GM19193 (cell line): ENCODE measurements around the gene RTN4RL2.

Experiments
- POLR2A ChIP-seq: IDR thresholded peaks from 4 replicates; pipeline ENCODE4 v1.6.1; 2011; ENCODE audit not compliant: insufficient read depth, insufficient read length; ENCODE audit errors: extremely low read depth

The RTN4RL2 gene

DNA sequence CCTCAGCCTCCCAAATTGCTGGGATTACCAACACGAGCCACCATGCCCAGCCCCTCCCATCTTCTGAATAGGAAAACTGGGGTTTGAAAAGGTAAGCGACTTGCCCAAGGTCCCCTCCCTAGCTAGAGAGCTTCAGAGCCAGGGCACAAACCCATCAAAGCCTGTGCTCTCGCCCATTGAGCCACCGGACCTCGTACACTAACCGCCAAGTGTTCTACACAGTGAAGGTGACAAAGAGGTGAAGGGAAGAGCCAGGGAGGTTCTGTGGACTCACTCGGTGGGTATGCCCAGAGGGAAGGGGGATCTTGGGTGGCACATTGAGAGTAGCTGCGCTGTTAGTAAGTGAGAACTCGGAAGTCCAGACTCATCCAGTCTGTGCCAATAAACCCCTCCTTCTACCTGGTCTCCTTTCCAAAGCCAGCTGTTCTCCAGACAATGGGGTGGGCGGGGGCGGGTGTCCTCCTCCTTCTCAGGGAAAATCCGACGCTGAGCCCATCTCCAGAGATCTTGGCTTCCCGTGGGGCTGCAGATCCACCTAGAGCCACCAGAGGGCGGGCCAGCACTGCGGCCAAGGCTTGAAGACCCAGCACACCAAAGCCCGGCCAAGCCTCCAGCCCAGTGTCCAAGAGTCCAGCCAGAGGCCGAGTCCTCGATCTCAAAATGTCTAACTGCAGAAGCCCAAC is 3.2 kb upstream of the RTN4RL2 start:
- no peak for TF ChIP-seq POLR2A

DNA sequence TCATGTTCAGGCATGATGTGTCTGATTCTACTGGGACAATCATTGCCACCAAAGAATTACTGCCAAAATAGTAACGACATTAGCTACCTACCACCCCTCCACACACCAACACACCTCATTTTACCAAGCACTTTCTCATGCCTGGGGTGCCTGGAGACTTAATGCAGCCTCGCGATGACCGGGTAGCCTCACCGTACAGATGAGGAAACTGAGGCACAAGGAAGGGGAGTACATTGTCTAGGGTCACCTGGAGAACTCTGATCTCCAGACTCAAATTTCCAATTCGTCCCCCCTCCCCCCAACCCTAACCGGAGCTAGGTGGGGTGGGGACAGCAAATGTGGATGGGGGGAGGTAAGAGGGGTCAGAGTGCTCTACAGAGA is 2.7 kb upstream of the RTN4RL2 start:
- no peak for TF ChIP-seq POLR2A

DNA sequence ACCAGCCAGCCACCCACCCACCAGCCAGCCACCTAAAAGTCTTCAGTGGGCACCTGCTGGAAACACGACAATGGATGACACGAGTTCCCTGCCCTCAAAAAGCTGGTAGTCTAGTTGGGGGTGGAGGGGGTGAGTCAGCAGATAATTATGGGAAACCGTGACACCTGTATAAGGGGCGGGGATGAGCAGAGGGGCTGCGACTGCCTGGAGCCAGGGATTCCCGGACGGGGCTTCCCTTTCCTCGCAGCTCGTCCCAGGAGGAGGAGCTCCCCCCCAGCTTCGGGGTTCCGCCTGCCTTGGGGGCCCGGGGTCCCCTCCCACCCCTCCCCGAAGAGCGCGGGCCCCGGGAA is 2.3 kb upstream of the RTN4RL2 start:
- TF ChIP-seq POLR2A, result no peak

DNA sequence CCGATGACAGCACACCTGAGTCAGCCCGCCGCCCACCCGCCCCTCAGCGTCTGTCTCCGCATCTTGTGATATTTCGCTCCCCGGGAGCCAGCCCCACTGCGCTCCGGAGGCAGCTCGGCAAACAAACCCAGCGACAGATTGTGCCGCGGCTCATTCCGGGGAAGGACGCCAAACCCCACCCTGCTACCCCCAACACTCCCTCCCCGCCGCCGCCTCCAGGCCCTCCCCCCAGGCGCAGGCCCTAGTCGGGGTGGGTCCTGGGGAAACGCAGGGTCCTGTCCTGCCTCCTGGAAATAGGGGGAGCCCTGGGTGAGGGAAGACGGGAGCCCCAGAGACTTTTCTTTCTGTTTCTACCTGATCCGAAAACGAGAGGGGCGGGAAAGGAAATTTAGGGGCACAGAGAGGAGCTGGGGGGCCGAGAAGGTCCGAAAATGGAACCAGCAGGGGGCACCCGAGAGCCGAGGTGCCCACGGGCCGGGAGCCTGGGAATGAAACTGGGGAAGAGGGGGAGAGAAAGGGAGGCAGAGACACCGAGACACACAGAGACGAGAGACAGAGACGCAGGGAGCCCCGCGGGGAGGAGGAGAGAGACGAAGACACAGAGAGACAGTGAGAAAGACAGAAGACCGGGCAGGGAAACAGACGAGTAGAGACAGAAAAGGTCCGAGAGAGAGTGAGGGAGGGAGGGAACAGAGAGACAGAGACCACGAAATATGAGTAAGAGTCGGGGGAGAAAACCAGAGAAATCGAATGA is 1.7 kb upstream of the RTN4RL2 start:
- TF ChIP-seq POLR2A, result no peak

DNA sequence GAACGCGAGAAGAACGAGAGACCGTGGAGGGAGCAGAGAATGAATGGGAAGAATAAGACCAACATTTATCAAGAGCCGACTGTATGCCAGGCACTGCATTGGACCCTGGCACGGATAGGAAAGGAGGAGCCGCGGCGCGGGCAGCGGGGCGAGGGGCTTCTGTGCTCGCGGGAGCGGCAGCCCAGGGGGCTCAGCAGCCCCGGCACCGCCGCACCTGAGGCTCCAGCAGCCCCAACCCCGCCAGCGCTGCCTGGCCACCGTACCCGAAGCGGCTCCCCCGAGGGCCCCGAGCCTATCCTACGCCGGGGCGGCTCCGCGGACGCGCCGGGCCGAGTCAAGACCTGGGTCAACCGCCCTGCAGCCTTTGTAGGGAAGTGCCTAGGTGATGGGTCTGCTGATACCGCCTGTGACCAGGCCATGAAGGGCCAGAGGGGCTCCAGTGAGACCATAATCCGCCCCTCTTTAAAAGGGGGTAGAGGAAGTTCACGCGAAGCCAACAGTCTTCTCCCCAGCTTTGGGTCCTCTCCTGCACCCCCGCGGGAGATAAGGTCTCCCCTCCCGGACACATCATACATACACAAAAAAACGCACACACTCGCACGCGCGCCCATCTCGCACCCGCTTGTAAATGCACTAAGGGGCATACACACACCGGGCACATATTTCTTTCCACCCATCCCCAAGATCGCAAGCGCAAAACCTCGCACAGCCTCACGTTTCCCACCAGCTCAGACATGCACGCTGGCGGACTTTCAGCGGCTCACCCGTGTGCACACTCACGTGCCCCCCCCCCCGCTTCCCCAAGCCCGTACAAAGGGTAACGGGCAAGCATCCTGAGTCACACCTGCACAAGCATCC is 935 bp upstream of the RTN4RL2 start:
- no peak for TF ChIP-seq POLR2A

DNA sequence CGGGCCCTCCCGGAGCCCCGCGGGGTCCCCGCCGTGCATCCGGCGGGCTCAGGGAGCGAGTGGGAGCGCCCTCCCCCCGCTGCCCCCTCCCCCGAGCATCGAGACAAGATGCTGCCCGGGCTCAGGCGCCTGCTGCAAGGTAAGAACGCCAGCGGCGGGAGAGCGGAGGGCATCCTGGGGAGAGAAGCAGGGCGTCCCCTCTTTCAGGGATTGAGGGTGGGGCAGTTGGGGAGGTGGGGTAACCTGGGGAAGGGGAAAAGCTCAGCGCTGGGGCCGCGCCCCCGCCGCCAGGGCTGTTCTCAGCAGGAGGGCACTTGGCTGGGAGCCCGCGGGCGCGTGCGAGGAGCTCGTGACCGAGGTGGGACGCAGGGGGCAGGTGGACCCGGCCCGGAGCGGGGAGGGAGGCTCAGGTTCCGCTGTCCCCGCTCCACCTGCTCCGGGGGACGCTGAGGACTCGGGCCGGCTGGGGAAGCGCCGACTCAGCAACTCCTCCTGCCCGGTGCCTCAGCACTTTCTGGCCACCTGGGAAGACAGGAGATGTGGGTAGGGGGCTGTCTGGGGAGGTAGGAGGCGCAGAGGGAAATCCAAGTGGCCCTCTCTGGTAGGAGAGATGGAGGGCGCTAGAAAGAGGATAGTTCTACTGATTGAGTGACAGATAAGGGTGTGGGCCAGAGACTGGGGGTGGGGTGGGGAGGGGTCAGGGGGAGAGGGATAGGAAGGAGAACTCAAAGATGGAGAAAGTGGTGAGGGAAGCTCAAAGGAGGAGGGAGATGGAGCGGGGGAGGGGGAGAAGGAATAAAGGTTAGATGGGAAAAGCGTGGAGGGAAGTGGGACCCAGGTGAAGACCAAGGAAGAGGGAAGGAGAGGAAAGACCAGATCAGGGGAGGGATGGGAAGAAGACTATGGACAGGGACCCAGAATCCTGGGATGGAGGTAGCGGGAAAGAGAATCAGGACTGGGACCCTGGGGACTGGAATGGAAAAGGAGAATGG is 726 bp downstream of the RTN4RL2 start:
- TF ChIP-seq POLR2A, result no peak

DNA sequence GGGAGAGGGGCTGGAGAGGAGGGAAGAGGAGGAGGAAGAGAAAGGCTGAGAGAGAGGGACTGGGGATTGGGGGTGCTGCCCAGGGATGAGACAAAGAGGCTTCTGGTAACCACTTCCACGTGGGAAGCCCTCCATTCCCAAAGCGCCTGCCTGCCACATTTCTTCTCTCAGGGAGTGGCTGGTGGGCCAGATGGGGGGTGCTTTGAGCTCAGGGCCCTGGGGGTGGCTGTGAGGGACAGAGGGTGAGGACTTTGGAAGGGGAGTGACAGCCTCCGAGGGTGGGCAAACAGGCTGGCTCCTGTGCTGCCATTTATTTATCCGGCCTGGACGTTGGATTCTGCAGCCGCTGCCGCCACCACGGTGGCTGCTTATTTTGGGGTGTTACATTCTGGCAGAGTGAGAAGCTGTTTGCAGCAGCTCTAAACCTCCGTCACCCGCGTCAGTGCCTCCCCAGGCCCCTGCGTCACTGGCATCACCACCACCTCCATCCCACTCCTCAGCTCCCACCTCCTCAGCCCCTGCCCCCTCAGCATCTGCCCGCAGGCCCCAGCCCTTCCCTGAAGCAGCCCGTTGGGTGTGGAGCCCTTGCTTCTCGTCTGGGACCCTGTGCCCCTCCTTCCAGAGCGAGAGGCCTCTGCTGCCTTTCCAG is 1.6 kb downstream of the RTN4RL2 start:
- no peak for TF ChIP-seq POLR2A

DNA sequence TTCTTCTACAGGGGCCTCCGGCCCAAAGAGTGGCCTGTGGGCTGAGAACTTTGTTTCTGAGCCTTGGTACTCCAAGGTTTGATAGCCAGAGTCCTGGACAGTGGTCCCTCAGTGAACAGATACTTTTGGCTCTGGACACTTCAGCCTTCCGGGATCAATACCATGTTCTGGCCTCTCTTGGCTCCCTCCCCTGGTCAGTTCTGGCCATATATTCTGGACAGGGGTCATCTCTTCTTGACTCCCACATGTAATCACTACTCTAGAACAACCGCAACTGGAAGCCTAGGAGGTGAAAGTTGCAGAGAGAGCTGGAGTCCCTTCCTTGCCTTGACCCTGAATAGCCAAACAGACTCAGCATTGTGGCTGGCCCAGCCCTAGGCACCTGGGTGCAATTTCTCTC is 2.3 kb downstream of the RTN4RL2 start:
- no peak for TF ChIP-seq POLR2A

DNA sequence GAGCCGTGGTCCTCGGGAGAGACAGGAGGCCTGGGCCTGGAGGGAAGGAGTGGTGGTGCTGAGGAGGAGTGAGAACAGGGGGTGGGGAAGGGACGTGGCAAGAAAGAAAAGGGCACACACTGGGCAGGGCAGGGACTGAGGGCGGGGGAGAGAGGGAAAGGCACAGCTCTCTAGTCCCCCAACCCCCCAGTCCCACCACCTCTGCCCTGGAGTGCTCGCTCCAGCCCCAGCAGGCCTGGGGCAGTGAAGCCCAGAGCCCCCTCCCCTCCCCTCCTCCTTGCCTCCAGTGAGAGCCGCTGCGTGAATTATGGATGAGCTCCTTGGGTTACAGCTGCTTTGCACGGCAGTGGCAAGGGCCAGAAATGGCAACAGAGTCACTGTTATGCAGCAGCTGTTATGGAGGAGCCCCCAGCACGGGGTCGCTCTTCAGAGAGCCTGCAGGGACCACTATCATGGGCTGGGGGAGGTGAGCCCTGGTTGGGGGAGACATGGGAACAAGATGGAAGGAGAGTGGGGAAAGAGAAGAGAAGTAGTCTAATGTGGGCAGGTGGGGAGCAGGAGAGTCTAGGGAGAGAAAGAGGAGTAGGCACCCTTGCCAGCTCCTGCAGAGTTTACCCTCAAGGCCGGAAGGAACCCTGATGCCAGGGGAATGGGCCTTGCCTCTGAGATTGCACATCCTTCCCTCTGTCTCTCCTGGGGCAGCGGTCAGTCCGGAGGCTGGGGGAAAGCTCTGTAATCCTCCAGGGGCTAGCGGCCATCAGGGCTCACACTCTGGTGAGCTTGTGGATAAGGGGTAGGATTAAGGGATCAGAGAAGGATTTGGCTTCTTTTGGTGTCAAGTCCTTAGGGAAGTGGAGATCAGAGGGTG is 3.6 kb downstream of the RTN4RL2 start:
- TF ChIP-seq POLR2A, result no peak

DNA sequence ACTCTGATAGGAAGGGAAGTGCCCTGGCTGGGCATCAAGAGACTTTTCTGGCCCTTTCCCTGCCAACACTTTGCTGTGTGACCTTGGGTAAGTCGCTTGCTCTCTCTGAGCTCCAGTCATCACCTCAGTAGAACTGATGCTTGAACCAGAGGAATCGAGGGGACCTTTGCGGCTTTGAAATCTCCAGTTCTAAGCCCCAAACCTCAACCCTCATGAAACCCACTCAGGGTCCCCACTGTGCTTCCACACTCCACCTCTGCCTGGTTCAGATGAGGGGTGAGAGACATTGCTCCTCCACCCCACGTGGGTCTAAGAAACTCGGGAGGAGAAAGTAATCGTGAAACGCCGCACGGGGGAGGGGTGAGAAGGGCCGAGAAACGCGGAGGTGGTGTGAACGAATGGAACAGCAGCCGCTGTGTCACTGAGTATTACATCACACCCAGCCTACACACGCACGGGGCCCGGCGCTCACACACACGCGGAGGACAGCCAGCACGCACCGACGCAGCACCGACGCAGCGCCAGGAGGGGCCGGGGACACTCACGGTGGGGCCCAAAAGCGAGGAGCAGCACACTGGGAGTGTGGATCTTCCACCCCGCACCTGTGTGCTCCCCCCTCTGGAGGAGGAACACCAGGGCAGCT is 4.3 kb downstream of the RTN4RL2 start:
- no peak for TF ChIP-seq POLR2A

DNA sequence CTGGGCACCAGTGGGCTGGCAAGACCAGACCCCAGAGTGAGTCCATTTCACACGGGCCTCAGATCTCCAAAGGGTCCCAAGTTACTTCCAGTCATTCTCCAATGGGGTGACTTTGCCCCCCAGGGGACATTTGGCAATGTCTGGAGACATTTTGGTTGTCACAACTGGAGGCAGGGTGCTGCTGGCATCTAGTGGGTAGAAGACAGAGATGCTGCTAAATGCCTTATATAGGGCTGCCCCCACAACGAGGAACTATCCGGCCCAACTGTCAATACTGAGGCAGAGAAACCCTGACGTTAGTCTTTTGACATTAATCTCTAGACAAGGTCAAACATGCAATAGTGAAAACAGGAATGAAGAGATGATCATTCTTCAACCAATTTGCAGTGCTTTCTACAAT is 6.4 kb downstream of the RTN4RL2 start:
- TF ChIP-seq POLR2A, result no peak

DNA sequence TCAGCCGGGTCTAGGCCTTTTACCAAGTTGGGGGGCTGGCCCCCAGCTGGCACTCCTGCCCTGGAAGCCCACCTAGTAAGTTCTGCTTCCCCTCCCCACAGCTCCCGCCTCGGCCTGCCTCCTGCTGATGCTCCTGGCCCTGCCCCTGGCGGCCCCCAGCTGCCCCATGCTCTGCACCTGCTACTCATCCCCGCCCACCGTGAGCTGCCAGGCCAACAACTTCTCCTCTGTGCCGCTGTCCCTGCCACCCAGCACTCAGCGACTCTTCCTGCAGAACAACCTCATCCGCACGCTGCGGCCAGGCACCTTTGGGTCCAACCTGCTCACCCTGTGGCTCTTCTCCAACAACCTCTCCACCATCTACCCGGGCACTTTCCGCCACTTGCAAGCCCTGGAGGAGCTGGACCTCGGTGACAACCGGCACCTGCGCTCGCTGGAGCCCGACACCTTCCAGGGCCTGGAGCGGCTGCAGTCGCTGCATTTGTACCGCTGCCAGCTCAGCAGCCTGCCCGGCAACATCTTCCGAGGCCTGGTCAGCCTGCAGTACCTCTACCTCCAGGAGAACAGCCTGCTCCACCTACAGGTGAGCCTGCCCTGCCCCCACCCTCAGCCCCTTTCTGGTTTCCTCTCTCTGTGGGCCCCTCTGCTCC is 7.3 kb downstream of the RTN4RL2 start:
- TF ChIP-seq POLR2A, result no peak
